ENCODE results near the gene FOXP1. TPM values are rescaled to one million over a fixed set of nuclear protein-coding genes. Genes with fewer than 3 reads are reported as not detected.

FOXP1 gene
- total and polyA plus RNA-seq, 2 of the 13 experiments (the other 11 are each of a cell fraction or from before 2014, with no cell fraction given): 40.4 to 59.0 TPM

GRCh38 chr3:71372911-71373637, 210.5 kb downstream of the FOXP1 start:
- H3K4me2 ChIP-seq (ENCODE audit: low read depth, low read length): peak overlapping the region; percentile 25; the same call in 1 of the 2 replicates
- TF ChIP-seq KDM5B (CRISPR knock-in tag; IDR thresholded peaks at IDR 0.05; ENCODE audit: borderline replicate concordance) (no peak), ZNF30 (CRISPR knock-in tag; IDR thresholded peaks at IDR 0.05) (no peak), SYNCRIP (IDR thresholded peaks at IDR 0.05; ENCODE audit: insufficient read depth, low read depth, low read length) (no peak), CC2D1A (CRISPR knock-in tag; IDR thresholded peaks at IDR 0.05) (no peak), HOXA9 (CRISPR knock-in tag; IDR thresholded peaks at IDR 0.05; ENCODE audit: borderline replicate concordance) (no peak), ZNF784 (CRISPR knock-in tag; IDR thresholded peaks at IDR 0.05; ENCODE audit: borderline replicate concordance) (no peak), IKZF4 (CRISPR knock-in tag; IDR thresholded peaks at IDR 0.05; ENCODE audit: borderline replicate concordance, low read depth, not compliant biosample characterization) (no peak), AHR (CRISPR knock-in tag; IDR thresholded peaks at IDR 0.05) (no peak), ZNF3 (CRISPR knock-in tag; IDR thresholded peaks at IDR 0.05) (no peak), GZF1 (CRISPR knock-in tag; IDR thresholded peaks at IDR 0.05) (no peak), ZBTB26 (CRISPR knock-in tag; IDR thresholded peaks at IDR 0.05; ENCODE audit: borderline replicate concordance) (no peak)
- CTCF ChIA-PET (ENCODE audit: low intra/inter-chr PET ratio, low total read pairs): no interaction called here
- no peaks in the 10 kb centered on the region for H3K27me3 ChIP-seq (ENCODE audit: control insufficient read depth in 1 of 2, insufficient read depth in 2 of 2, low read length in 2 of 2)
- H3K9ac ChIP-seq (ENCODE audit: insufficient read depth, low read depth, low read length): no peak overlapping the region
- BruUV-seq (replicated peaks): no TSS peak
- FAIRE-seq (no peak), ATAC-seq (no peak), DNase-seq (ENCODE audit: low spot score) (no peak)
- in situ Hi-C loops (cut with HindIII; ENCODE audit: extremely low pct_ligation_motif_present, low pct_unique_long_range_greater_than_20kb) (no loop called here), intact Hi-C loops (cut with micrococcal nuclease; ENCODE audit: unreplicated experiment) (no loop called here)
- no peaks in the 10 kb centered on the region for H3K9me3 ChIP-seq (ENCODE audit: low read length)
- H2AFZ ChIP-seq (ENCODE audit: low read length): no peak overlapping the region
- POLR2A ChIA-PET: no interaction called here
- peaks cover 8% of the 10 kb centered on the region for H3K79me2 ChIP-seq (ENCODE audit: insufficient read depth, low read length)
- no peaks in the 10 kb centered on the region for H3K36me3 ChIP-seq (replicated peaks in 1 of 2; ENCODE audit: control insufficient read depth in 1 of 2, insufficient read depth in 2 of 2, low read length in 2 of 2)
- H3K4me3 ChIP-seq (replicated peaks in 1 of 3; ENCODE audit: insufficient read depth in 1 of 3, low read depth in 2 of 3, low read length in 3 of 3): no peak overlapping the region
- H3K4me1 ChIP-seq (ENCODE audit: insufficient read depth, low read length): peaks cover 20% of the 10 kb centered on the region
- peaks cover 3% of the 10 kb centered on the region; the same call in 1 of the 2 replicates for H4K20me1 ChIP-seq (ENCODE audit: insufficient read depth, low read length)
- peak overlapping the region; percentile 26 for H3K27ac ChIP-seq (ENCODE audit: extremely low read length, insufficient read depth, low read length)
- WGBS (ENCODE audit: low lambda C conversion rate): 94% methylated on average over 6 of the region's 6 CpGs
